CD8-positive, alpha-beta memory T cell (primary cell): ENCODE data around the gene SLC39A9. TPM values are rescaled to one million over a fixed set of nuclear protein-coding genes. Genes with fewer than 3 reads are reported as not detected.

ENCODE experiments used
- CTCF ChIA-PET: fragments of 350-600 bp; sonication (Branson Sonifier 250); formaldehyde crosslinking; loops from one replicate; lab custom pipeline; 2021; ENCODE audit warnings: antibody characterized with exemption; lab: Charles Lee
- POLR2A ChIA-PET: fragments of 350-600 bp; sonication (Branson Sonifier 250); formaldehyde crosslinking; loops from one replicate; lab custom pipeline; 2021; ENCODE audit warnings: antibody characterized with exemption; lab: Charles Lee
- DNase-seq, 5 donors: peaks; one replicate each; pipeline versions ENCODE4 v3.0.0 to v3.0.0-alpha.2; 2020 to 2022; ENCODE audit warnings: mixed read lengths in 1 of 5
- H3K27ac ChIP-seq: one replicate; pipeline ENCODE4 v1.7.0; 2013; ENCODE audit warnings: low read depth, mild to moderate bottlenecking, low read length, moderate library complexity
- H3K27me3 ChIP-seq: 2 replicates; pipeline ENCODE4 v1.7.0; 2013; ENCODE audit warnings: low read length, mild to moderate bottlenecking; ENCODE audit not compliant: insufficient read depth, poor library complexity, severe bottlenecking
- H3K36me3 ChIP-seq: 2 replicates; pipeline ENCODE4 v1.7.0; 2013; ENCODE audit warnings: mild to moderate bottlenecking, low read length, moderate library complexity; ENCODE audit not compliant: insufficient read depth
- H3K4me1 ChIP-seq: 2 replicates; pipeline ENCODE4 v1.7.0; 2013; ENCODE audit warnings: mild to moderate bottlenecking, low read length, moderate library complexity; ENCODE audit not compliant: insufficient read depth
- H3K4me3 ChIP-seq: 2 replicates; pipeline ENCODE4 v1.7.0; 2013; ENCODE audit warnings: mild to moderate bottlenecking, low read length
- H3K9me3 ChIP-seq: 2 replicates; pipeline ENCODE4 v1.7.0; 2013; ENCODE audit warnings: mild to moderate bottlenecking, low read length
- H3K27ac Mint-ChIP-seq, 8 donors: one replicate each; pipeline ENCODE4 v1.8.0; 2020 to 2021; ENCODE audit warnings: mixed read lengths in 8 of 8, mild to moderate bottlenecking in 6 of 8, inconsistent platforms in 3 of 8, moderate library complexity in 3 of 8
- H3K27me3 Mint-ChIP-seq, 2 donors: one replicate each; pipeline ENCODE4 v1.8.0; 2020 to 2021; ENCODE audit warnings: mixed read lengths in 2 of 2, mild to moderate bottlenecking in 1 of 2, moderate library complexity in 1 of 2
- H3K36me3 Mint-ChIP-seq, 3 donors: one replicate each; pipeline ENCODE4 v1.8.0; 2020 to 2021; ENCODE audit warnings: mixed read lengths in 3 of 3, inconsistent platforms in 1 of 3, mild to moderate bottlenecking in 1 of 3
- H3K4me1 Mint-ChIP-seq, 3 donors: one replicate each; pipeline ENCODE4 v1.8.0; 2020 to 2021; ENCODE audit warnings: mixed read lengths in 3 of 3, inconsistent platforms in 1 of 3, mild to moderate bottlenecking in 1 of 3
- H3K4me3 Mint-ChIP-seq, 7 donors: one replicate each; pipeline ENCODE4 v1.8.0; 2020 to 2021; ENCODE audit warnings: mixed read lengths in 7 of 7, mild to moderate bottlenecking in 6 of 7, moderate library complexity in 4 of 7, inconsistent platforms in 2 of 7
- H3K9me3 Mint-ChIP-seq, 5 donors: one replicate each; pipeline ENCODE4 v1.8.0; 2020 to 2022; ENCODE audit warnings: mixed read lengths in 5 of 5, mild to moderate bottlenecking in 3 of 5, moderate library complexity in 2 of 5, inconsistent platforms in 1 of 5
- polyA plus RNA-seq: library from polyadenylated mRNA; unstranded; fragments of 300-500 nt; fragmentation: Illumina TruSeq; gene quantifications from one replicate; pipeline ENCODE4 v1.2.3, GENCODE V29; 2021
- total RNA-seq, 2 experiments: library from RNA; stranded (reverse); gene quantifications; one replicate each; pipeline ENCODE4 v1.2.3, GENCODE V29; 2021

SLC39A9 gene
- total and polyA plus RNA-seq, 3 experiments from 2014 or later: 18.9 to 53.6 (median 51.3) TPM

DNA sequence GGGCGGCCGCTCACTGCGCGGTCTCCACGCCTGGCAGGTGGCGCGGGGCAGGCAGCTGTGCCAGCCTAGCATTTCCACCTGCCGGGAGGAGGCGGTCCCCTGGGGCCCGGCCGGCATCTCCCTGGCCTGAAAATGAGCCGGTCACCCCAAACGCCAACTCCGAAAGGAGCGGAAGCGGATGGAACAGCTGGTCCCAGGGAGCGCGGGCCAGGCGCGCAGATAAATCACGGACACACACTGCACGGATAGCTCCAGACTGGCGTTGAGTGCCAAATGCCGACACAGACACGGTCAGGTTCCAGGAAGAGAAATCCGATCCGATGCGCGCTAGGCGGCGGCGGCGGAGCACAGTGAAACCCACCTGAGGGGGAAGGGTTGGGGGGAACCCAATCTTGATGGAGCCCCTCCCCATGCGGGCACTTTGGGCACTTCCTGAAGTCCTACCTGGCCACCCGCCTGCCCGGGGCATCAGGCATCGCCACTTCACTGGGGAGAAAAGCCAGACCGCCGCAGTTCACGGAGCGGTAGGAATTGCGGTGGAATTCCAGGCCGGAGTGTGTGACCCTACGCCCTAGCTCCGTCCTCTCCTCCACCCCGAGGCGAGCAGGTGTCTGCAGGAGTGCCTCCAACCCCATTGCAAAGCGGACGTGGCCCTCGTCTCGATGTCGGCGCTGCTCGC, 85.4 kb downstream of the SLC39A9 start:
- ChIA-PET CTCF (no interaction called here), POLR2A (no interaction called here)
- DNase-seq: no peak
- Histone ChIP-seq H3K27me3 (peaks cover 4% of the 10 kb centered on the region), H3K4me3 (no peak overlapping the region), H3K9me3 (no peaks in the 10 kb centered on the region), H3K36me3 (no peaks in the 10 kb centered on the region), H3K4me1 (no peaks in the 10 kb centered on the region), H3K27ac (no peak overlapping the region)
- Mint-ChIP-seq H3K36me3 (no peaks in the 10 kb centered on the region), H3K4me1 (peaks cover 0 to 9% (median 1%) of the 10 kb centered on the region in 3 donors), H3K27ac (no peak overlapping the region), H3K9me3 (no peaks in the 10 kb centered on the region), H3K4me3 (no peak overlapping the region), H3K27me3 (peaks cover 23 to 54% of the 10 kb centered on the region in 2 donors)

DNA sequence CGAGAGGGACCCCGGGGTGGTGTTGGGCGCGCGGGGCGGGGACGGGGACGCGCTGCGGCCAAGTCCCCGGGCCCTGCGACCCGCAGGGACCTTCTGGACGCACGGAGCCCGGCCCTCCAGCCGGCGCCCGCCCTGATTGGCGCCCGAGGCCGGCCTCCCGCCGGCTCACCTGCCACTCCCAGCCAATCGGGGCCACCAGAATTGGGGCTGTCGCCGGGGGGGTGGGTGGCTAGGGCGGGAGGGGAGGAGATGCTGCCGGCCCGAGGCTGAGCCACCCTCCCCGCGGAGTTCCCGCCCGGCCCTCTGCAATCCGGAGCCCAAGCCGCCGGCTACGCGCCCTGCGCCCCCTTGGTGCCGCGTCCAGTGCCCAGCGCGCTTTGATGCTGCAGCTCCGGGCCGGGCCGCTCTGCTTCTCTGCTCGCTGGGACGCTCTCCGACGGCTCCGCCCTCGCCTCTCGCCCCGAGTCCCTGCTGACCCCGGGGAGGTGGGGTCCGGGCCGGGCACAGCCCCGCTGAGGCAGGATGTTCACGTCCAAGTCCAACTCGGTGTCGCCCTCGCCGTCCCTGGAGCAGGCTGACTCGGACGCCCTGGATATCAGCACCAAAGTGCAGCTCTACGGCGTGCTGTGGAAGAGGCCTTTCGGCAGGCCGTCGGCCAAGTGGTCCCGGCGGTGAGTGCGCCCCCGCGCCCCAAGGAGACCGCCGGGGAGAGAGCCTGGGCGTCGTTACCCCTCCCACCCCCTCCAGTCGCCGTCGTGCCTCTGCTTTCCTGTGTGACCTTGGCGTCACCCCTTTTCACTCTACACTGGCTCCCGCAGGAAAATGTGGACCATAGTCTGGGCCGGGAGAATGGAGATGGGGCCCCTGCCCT, 86.2 kb downstream of the SLC39A9 start, which contains the start of gene PLEKHD1:
PLEKHD1 (plus strand) TSS at position 285 of the 871 bp plus-strand sequence; CDS start at position 523, 238 bp downstream.
- H3K9me3 ChIP-seq: no peaks in the 10 kb centered on the region
- no peak within 1 kb of the TSS for H3K4me3 ChIP-seq
- no peaks in the 10 kb centered on the region for H3K4me1 ChIP-seq
- H3K4me3 Mint-ChIP-seq: no peak within 1 kb of the TSS
- no peaks in the 10 kb centered on the region for H3K36me3 ChIP-seq
- peaks cover 23 to 50% of the 10 kb centered on the region in 2 donors for H3K27me3 Mint-ChIP-seq
- CTCF ChIA-PET: no interaction called here
- no peak for DNase-seq
- POLR2A ChIA-PET: no interaction called here
- H3K4me1 Mint-ChIP-seq: peaks cover 0 to 9% (median 1%) of the 10 kb centered on the region in 3 donors
- H3K36me3 Mint-ChIP-seq: no peaks in the 10 kb centered on the region
- H3K27ac Mint-ChIP-seq: no peak within 1 kb of the TSS
- no peaks in the 10 kb centered on the region for H3K9me3 Mint-ChIP-seq
- H3K27ac ChIP-seq: no peak within 1 kb of the TSS
- peaks cover 4% of the 10 kb centered on the region for H3K27me3 ChIP-seq

DNA sequence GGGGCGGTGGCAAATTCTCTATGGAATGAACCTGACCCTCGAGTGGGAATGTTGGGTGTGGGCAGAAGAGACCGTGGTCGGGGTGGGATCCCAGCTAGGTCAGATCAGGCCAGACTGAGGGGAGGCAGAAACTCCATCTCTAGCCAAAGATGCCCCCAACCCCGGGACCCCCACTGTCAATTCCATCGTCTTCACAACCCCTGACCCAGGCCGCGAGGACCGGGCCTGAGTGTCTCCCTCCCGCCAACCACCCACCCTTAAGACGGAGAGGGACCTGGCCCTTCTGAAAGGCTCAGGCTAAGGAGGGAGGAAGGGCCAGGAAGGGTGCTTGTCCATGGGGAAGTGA, 86.8 kb downstream of the SLC39A9 start:
- no peaks in the 10 kb centered on the region for H3K9me3 Mint-ChIP-seq
- H3K27me3 Mint-ChIP-seq: peaks cover 20 to 49% of the 10 kb centered on the region in 2 donors
- H3K36me3 Mint-ChIP-seq: no peaks in the 10 kb centered on the region
- H3K4me1 Mint-ChIP-seq: peaks cover 0 to 9% (median 1%) of the 10 kb centered on the region in 3 donors
- Histone ChIP-seq H3K27ac (no peak overlapping the region), H3K27me3 (peaks cover 4% of the 10 kb centered on the region), H3K9me3 (no peaks in the 10 kb centered on the region), H3K4me3 (no peak overlapping the region), H3K36me3 (no peaks in the 10 kb centered on the region), H3K4me1 (no peaks in the 10 kb centered on the region)
- DNase-seq: no peak
- H3K4me3 Mint-ChIP-seq: no peak overlapping the region
- ChIA-PET CTCF (no interaction called here), POLR2A (no interaction called here)
- H3K27ac Mint-ChIP-seq: no peak overlapping the region

DNA sequence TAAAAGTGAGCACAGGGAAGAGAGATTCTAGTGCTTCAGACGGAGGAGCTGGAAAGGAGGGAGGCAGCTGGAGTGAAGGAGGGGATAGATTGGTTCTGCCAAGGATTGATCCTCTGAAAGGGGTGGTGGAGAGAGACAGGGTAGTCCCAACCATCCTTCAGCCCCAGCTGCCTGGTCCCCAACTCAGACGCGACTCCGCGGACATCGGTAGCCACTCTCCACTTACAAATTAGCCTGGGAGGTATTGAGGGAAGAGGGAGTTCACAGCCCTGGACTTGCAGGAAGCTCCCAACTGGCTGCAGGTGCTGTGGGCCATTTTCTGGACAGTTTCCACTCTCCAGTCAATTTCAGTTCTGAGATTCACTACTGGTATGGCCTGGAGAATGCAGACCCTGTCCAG, 87.2 kb downstream of the SLC39A9 start:
- Histone ChIP-seq H3K27ac (no peak overlapping the region), H3K36me3 (no peaks in the 10 kb centered on the region), H3K4me1 (no peaks in the 10 kb centered on the region), H3K4me3 (no peak overlapping the region), H3K27me3 (peaks cover 4% of the 10 kb centered on the region), H3K9me3 (no peaks in the 10 kb centered on the region)
- no peaks in the 10 kb centered on the region for H3K9me3 Mint-ChIP-seq
- peaks cover 18 to 52% of the 10 kb centered on the region in 2 donors for H3K27me3 Mint-ChIP-seq
- no peak overlapping the region for H3K4me3 Mint-ChIP-seq
- H3K27ac Mint-ChIP-seq: no peak overlapping the region
- H3K4me1 Mint-ChIP-seq: peaks cover 0 to 9% (median 1%) of the 10 kb centered on the region in 3 donors
- CTCF ChIA-PET: no interaction called here
- POLR2A ChIA-PET: no interaction called here
- no peak for DNase-seq
- H3K36me3 Mint-ChIP-seq: no peaks in the 10 kb centered on the region

DNA sequence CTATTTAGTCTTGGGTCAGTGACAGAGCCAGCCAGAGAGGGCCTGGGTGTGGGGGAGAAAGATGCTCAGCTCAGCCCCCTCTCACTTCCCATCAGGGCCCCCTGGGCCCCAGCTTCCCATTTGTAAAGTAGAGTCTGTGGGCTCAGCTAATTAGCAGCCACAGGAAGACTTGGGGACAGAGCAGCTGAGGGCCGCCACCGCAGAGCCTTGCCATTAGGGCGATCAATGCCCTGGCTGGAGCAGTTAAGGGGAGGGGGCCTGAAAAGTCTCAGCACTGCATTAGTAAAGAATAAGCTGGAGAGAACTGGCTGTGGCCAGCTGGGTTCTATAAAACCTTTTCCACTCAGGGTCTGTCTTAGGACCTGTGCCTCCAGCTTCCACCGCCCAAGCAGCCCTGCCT, 88.7 kb downstream of the SLC39A9 start:
- no peak overlapping the region for H3K4me3 Mint-ChIP-seq
- Histone ChIP-seq H3K9me3 (no peaks in the 10 kb centered on the region), H3K36me3 (no peaks in the 10 kb centered on the region), H3K4me3 (no peak overlapping the region), H3K4me1 (no peaks in the 10 kb centered on the region), H3K27ac (no peak overlapping the region), H3K27me3 (peaks cover 4% of the 10 kb centered on the region)
- CTCF ChIA-PET: no interaction called here
- no peaks in the 10 kb centered on the region for H3K9me3 Mint-ChIP-seq
- POLR2A ChIA-PET: no interaction called here
- no peak overlapping the region for H3K27ac Mint-ChIP-seq
- H3K27me3 Mint-ChIP-seq: peaks cover 18 to 50% of the 10 kb centered on the region in 2 donors
- H3K4me1 Mint-ChIP-seq: peaks cover 0 to 9% (median 1%) of the 10 kb centered on the region in 3 donors
- H3K36me3 Mint-ChIP-seq: no peaks in the 10 kb centered on the region
- no peak for DNase-seq

DNA sequence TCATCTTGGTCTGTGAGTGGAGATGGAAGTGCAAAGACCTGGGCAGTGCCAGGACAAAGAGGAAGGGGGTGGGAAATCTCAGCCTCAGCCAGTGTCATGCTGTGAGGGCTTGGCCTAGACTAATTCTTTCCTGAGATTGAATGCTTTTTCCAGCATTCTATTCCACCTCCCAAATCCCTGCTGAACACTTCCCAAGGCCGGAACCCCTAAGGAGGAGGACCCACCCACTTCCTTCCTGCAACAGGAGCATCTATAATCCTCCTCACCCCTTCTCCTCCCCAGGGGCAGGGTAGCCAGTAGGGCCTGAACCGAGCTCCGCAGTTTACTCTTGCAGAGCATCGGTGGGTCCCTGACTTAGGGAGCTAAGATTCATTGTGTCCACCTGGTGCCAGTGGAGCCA, 89.3 kb downstream of the SLC39A9 start:
- Mint-ChIP-seq H3K4me3 (no peak overlapping the region), H3K27ac (no peak overlapping the region), H3K4me1 (peaks cover 0 to 9% (median 1%) of the 10 kb centered on the region in 3 donors), H3K9me3 (no peaks in the 10 kb centered on the region), H3K27me3 (peaks cover 16 to 44% of the 10 kb centered on the region in 2 donors), H3K36me3 (no peaks in the 10 kb centered on the region)
- H3K4me1 ChIP-seq: no peaks in the 10 kb centered on the region
- no peaks in the 10 kb centered on the region for H3K9me3 ChIP-seq
- DNase-seq: no peak
- no peak overlapping the region for H3K4me3 ChIP-seq
- CTCF ChIA-PET: no interaction called here
- H3K27ac ChIP-seq: no peak overlapping the region
- POLR2A ChIA-PET: no interaction called here
- peaks cover 4% of the 10 kb centered on the region for H3K27me3 ChIP-seq
- no peaks in the 10 kb centered on the region for H3K36me3 ChIP-seq

DNA sequence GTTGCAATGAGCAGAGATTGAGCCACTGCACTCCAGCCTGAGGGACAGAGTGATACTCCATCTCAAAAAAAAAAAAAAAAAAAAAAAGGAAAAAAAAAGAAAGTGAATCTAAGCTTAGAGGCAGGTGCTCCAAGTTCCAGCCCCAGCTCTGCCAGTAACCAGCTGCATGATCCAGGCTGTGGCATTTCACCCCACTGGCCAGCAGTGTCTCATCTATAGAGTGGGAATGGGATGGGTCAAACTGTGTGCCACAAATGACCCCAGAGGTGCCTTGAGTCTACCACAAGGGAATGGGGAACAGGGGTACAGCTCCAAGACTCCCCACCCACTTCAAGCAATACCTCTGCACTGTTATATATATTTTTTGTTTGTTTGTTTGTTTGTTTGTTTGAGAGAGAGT, 91.0 kb downstream of the SLC39A9 start:
- H3K4me3 Mint-ChIP-seq: no peak overlapping the region
- POLR2A ChIA-PET: no interaction called here
- Histone ChIP-seq H3K4me1 (no peaks in the 10 kb centered on the region), H3K4me3 (no peak overlapping the region), H3K27me3 (peaks cover 4% of the 10 kb centered on the region), H3K9me3 (no peaks in the 10 kb centered on the region), H3K27ac (no peak overlapping the region), H3K36me3 (no peaks in the 10 kb centered on the region)
- H3K4me1 Mint-ChIP-seq: no peaks in the 10 kb centered on the region
- no peaks in the 10 kb centered on the region for H3K9me3 Mint-ChIP-seq
- no peak for DNase-seq
- H3K27ac Mint-ChIP-seq: no peak overlapping the region
- CTCF ChIA-PET: no interaction called here
- no peaks in the 10 kb centered on the region for H3K36me3 Mint-ChIP-seq
- peaks cover 9 to 36% of the 10 kb centered on the region in 2 donors for H3K27me3 Mint-ChIP-seq

DNA sequence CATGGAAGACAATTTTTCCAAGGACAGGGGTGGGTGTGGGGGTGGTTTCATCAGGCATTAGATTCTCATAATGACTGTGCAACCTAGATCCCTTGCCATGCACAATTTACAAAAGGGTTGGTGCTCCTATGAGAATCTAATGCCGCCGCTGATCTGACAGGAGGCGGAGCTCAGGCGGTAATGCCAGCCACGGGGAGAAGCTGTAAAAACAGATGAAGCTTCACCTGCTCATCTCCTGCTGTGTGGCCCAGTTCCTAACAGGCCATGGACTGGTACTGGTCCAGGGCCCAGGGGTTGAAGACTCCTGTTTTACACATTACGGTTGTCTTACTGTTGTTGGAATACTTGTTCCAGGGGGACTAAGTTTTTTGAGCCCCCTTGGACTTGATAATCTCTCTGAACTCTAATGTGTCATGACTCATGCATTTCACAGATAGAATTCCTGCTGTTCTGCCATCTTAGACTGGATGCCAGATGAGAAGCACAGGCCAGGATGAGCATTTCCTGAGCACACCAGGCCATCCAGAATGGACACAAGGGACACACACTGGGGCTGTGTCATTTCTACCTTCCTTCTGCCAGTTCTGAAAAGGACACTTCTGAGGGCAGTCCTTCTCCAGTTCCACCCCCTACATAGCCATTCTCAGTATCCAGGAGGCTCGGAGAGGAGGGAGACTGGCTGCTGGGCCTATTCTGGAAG, 91.9 kb downstream of the SLC39A9 start:
- H3K4me1 ChIP-seq: no peaks in the 10 kb centered on the region
- Mint-ChIP-seq H3K27ac (no peak overlapping the region), H3K36me3 (no peaks in the 10 kb centered on the region), H3K9me3 (no peaks in the 10 kb centered on the region), H3K4me3 (no peak overlapping the region), H3K4me1 (no peaks in the 10 kb centered on the region), H3K27me3 (peaks cover 9 to 39% of the 10 kb centered on the region in 2 donors)
- ChIA-PET CTCF (no interaction called here), POLR2A (no interaction called here)
- no peaks in the 10 kb centered on the region for H3K36me3 ChIP-seq
- H3K27me3 ChIP-seq: peaks cover 4% of the 10 kb centered on the region
- no peak for DNase-seq
- H3K9me3 ChIP-seq: no peaks in the 10 kb centered on the region
- H3K27ac ChIP-seq: no peak overlapping the region
- no peak overlapping the region for H3K4me3 ChIP-seq
